A549 (cell line): ENCODE measurements around the gene LMAN1L. TPM values are rescaled to one million over a fixed set of nuclear protein-coding genes. Genes with fewer than 3 reads are reported as not detected.
"Not testable (repeated sequence)": the region's sequence is repeated elsewhere in the genome, so short reads cannot be mapped to it uniquely, and the experiment has no call there.

Experiments
- ATAC-seq, 2 experiments: fragments of 200-7000 bp in 1 of 2; fragments of >200 bp in 1 of 2; cut with Nextera tagmentation in 1 of 2; cut with Tn5 transposase in 1 of 2; 3 replicates each; pipeline versions ENCODE4 v1.8.0 to v1.9.1; 2018 to 2020; ENCODE audit warnings: mild to moderate bottlenecking in 1 of 2, moderate library complexity in 1 of 2
- CTCF ChIA-PET: fragments of 300-600 bp; sonication (Branson Sonifier 250); formaldehyde crosslinking; extraction: SDS; loops from one replicate; lab custom pipeline; 2021; ENCODE audit warnings: antibody characterized with exemption, inconsistent platforms; lab: Yijun Ruan, JAX
- POLR2A ChIA-PET: fragments of 350-600 bp; formaldehyde crosslinking; extraction: SDS; loops from one replicate; lab custom pipeline; 2021; ENCODE audit warnings: antibody characterized with exemption, inconsistent platforms; lab: Yijun Ruan, JAX
- DNase-seq, 2 experiments: peaks; one replicate each; pipeline versions ENCODE4 v3.0.0 to v3.0.0-alpha.2; 2011 to 2016; ENCODE audit warnings: low read depth in 1 of 2, low spot score in 1 of 2
- FAIRE-seq: peaks from 2 replicates; lab custom pipeline; 2011; peaks lifted over from hg19 to GRCh38; lab: Jason Lieb, UNC
- H3K27ac ChIP-seq, 2 experiments: fragments of >200 bp; sonication (Bioruptor Twin); formaldehyde crosslinking; 3 replicates each; pipeline ENCODE4 v1.5.1; 2016 to 2017
- H3K4me1 ChIP-seq: fragments of >200 bp; sonication (Bioruptor Twin); formaldehyde crosslinking; 3 replicates; pipeline ENCODE4 v1.6.1; 2016
- H3K4me2 ChIP-seq: fragments of >200 bp; sonication (Bioruptor Twin); formaldehyde crosslinking; 3 replicates; pipeline ENCODE4 v1.6.1; 2016
- H3K4me3 ChIP-seq: fragments of >200 bp; sonication (Bioruptor Twin); formaldehyde crosslinking; 3 replicates; pipeline ENCODE4 v1.5.1; 2016
- H3K9me3 ChIP-seq: fragments of >200 bp; sonication (Bioruptor Twin); formaldehyde crosslinking; 3 replicates; pipeline ENCODE4 v1.6.1; 2016
- ATOH8 ChIP-seq: fragments of 250-450 bp; sonication (Bioruptor Pico); IDR thresholded peaks from 2 replicates; pipeline ENCODE4 v1.5.0; 2020; ENCODE audit warnings: low read depth, mild to moderate bottlenecking, moderate library complexity
- BCL3 ChIP-seq: fragments of >200 bp; sonication (Bioruptor Twin); formaldehyde crosslinking; IDR thresholded peaks from 3 replicates; pipeline ENCODE4 v1.6.1; 2016
- BHLHE40 ChIP-seq: IDR thresholded peaks from 2 replicates; pipeline ENCODE4 v1.6.1; 2012; ENCODE audit warnings: low read depth, low read length, inconsistent platforms
- CBX8 ChIP-seq: fragments of 200-600 bp; sonication (generic); IDR thresholded peaks from 2 replicates; pipeline ENCODE4 v1.6.1; 2016
- EHF ChIP-seq: fragments of 250-450 bp; sonication (Bioruptor Pico); IDR thresholded peaks from 2 replicates; pipeline ENCODE4 v1.5.0; 2020; ENCODE audit warnings: mild to moderate bottlenecking
- ELK1 ChIP-seq: fragments of 150-350 bp; IDR thresholded peaks from 2 replicates; pipeline ENCODE4 v1.6.1; 2014; ENCODE audit warnings: low read depth, mild to moderate bottlenecking, low read length
- FOSL2 ChIP-seq, 2 experiments: fragments of 450-650 bp in 1 of 2; fragments of >200 bp in 1 of 2; sonication (Bioruptor Twin) in 1 of 2; formaldehyde crosslinking; IDR thresholded peaks; 2 replicates each; pipeline versions ENCODE4 v1.5.0 to v1.6.1; 2016 to 2020; ENCODE audit warnings: mild to moderate bottlenecking in 1 of 2, moderate library complexity in 1 of 2
- FOXS1 ChIP-seq: fragments of 250-450 bp; sonication (Bioruptor Pico); IDR thresholded peaks from 2 replicates; pipeline ENCODE4 v1.5.0; 2020; ENCODE audit warnings: mild to moderate bottlenecking, moderate library complexity
- HDAC2 ChIP-seq: fragments of 200-600 bp; sonication (generic); IDR thresholded peaks from 2 replicates; pipeline ENCODE4 v1.6.1; 2016
- HEYL ChIP-seq: fragments of 250-450 bp; sonication (Bioruptor Pico); IDR thresholded peaks from 2 replicates; pipeline ENCODE4 v1.8.0; 2021; ENCODE audit warnings: mild to moderate bottlenecking, moderate library complexity
- HOXB13 ChIP-seq: fragments of 250-450 bp; sonication (Bioruptor Pico); IDR thresholded peaks from 2 replicates; pipeline ENCODE4 v1.5.0; 2020; ENCODE audit warnings: low read depth, mild to moderate bottlenecking, moderate library complexity
- HOXB5 ChIP-seq: fragments of 250-450 bp; sonication (Bioruptor Pico); IDR thresholded peaks from 2 replicates; pipeline ENCODE4 v1.5.0; 2020; ENCODE audit warnings: mild to moderate bottlenecking, moderate library complexity
- KDM5A ChIP-seq: fragments of 200-600 bp; sonication (generic); IDR thresholded peaks from 2 replicates; pipeline ENCODE4 v1.6.1; 2016; ENCODE audit warnings: antibody characterized with exemption, mild to moderate bottlenecking
- MAFK ChIP-seq: fragments of 450-650 bp; IDR thresholded peaks from 2 replicates; pipeline ENCODE4 v1.6.1; 2014; ENCODE audit not compliant: partially characterized antibody
- MAZ ChIP-seq: fragments of 150-350 bp; IDR thresholded peaks from 2 replicates; pipeline ENCODE4 v1.6.1; 2014; ENCODE audit warnings: antibody characterized with exemption, low read depth, low read length, borderline replicate concordance
- MYC ChIP-seq: IDR thresholded peaks from 2 replicates; pipeline ENCODE4 v1.6.1; 2012; ENCODE audit warnings: mild to moderate bottlenecking, inconsistent platforms, low read length, improper control_type of control experiment, borderline replicate concordance
- POLR2A ChIP-seq: IDR thresholded peaks from 2 replicates; pipeline ENCODE4 v1.6.1; 2012; ENCODE audit warnings: mild to moderate bottlenecking, low read length
- POLR2AphosphoS2 ChIP-seq: conservative IDR thresholded peaks from 2 replicates; pipeline ENCODE4 v1.6.1; 2012; ENCODE audit warnings: low read length, improper control_type of control experiment, inconsistent platforms
- RFX5 ChIP-seq: fragments of 450-650 bp; IDR thresholded peaks from 2 replicates; pipeline ENCODE4 v1.7.1; 2014; ENCODE audit warnings: antibody characterized with exemption, mild to moderate bottlenecking, moderate library complexity
- RNF2 ChIP-seq: fragments of 200-600 bp; sonication (generic); IDR thresholded peaks from 2 replicates; pipeline ENCODE4 v1.6.1; 2016; ENCODE audit warnings: low read depth, mild to moderate bottlenecking, antibody characterized with exemption, moderate library complexity, borderline replicate concordance
- SMC3 ChIP-seq: fragments of >200 bp; sonication (Bioruptor Twin); formaldehyde crosslinking; IDR thresholded peaks from 3 replicates; pipeline ENCODE4 v1.6.1; 2018; ENCODE audit warnings: inconsistent platforms
- SREBF2 ChIP-seq: fragments of 450-650 bp; IDR thresholded peaks from 2 replicates; pipeline ENCODE4 v1.6.1; 2014; ENCODE audit warnings: mild to moderate bottlenecking, moderate library complexity
- TP53 ChIP-seq: fragments of 250-450 bp; sonication (Bioruptor Pico); IDR thresholded peaks from 2 replicates; pipeline ENCODE4 v1.5.0; 2021; ENCODE audit warnings: mild to moderate bottlenecking, moderate library complexity
- USF2 ChIP-seq: fragments of 450-650 bp; IDR thresholded peaks from 2 replicates; pipeline ENCODE4 v1.6.1; 2014; ENCODE audit warnings: antibody characterized with exemption
- ZC3H11A ChIP-seq: fragments of 450-650 bp; IDR thresholded peaks from 2 replicates; pipeline ENCODE4 v1.6.1; 2014; ENCODE audit warnings: antibody characterized with exemption, mild to moderate bottlenecking
- WGBS: methylation state at CpG from one replicate; pipeline ENCODE4 v1.1.6; 2017; ENCODE audit errors: missing lambda C conversion rate; 5-methylcytosine and 5-hydroxymethylcytosine counted together
- polyA plus RNA-seq, 4 experiments: library from polyadenylated mRNA; depleted of rRNA in 3 of 4; stranded (reverse); fragments of >200 nt; fragmentation: RNase III in 1 of 4; extraction: RNeasy Plus Mini Kit Qiagen cat#74134 plus additional on column Dnase treatment in 1 of 4; gene quantifications; 2 replicates in 3 of 4; 3 replicates in 1 of 4; pipeline ENCODE4 v1.2.3, GENCODE V29; 2011 to 2017

LMAN1L gene
- polyA plus RNA-seq, 2 of the 4 experiments (the other 2 are of a cell fraction) = not detected

- H3K9me3 ChIP-seq = no peaks in the 10 kb centered on the region
- DNase-seq = no peak
- no peak for FAIRE-seq
- peaks cover 35% of the 10 kb centered on the region for H3K4me1 ChIP-seq
- WGBS = 90% methylated on average over 13 of the region's 13 CpGs
- H3K4me3 ChIP-seq = no peak overlapping the region
- ATAC-seq = no peak
- no peak overlapping the region for H3K27ac ChIP-seq
- CTCF ChIA-PET = interaction anchor here (5.2 to 66.7 kb wide), 4 partner anchors 5 to 151 kb away, joined by 24 to 1908 read pairs (median 1073); partner anchors contain the start of genes CPLX3, CSK, LMAN1L and ULK3
- H3K4me2 ChIP-seq = no peak overlapping the region
- no peak for TF ChIP-seq EHF (CRISPR knock-in tag)
- TF ChIP-seq BHLHE40 = no peak
- TF ChIP-seq BCL3 = no peak
- no peak for TF ChIP-seq ZC3H11A
- no peak for TF ChIP-seq SREBF2
- TF ChIP-seq MAZ = no peak
- TF ChIP-seq POLR2AphosphoS2 = no peak
- TF ChIP-seq FOSL2 (IDR thresholded peaks at IDR 0.05) = no peak
- TF ChIP-seq FOSL2 (CRISPR knock-in tag; IDR thresholded peaks at IDR 0.05) = no peak
- no peak for TF ChIP-seq MAFK
- TF ChIP-seq TP53 (CRISPR knock-in tag) = no peak
- TF ChIP-seq MYC = no peak
- TF ChIP-seq RNF2 = no peak
- no peak for TF ChIP-seq HDAC2
- TF ChIP-seq SMC3 = no peak
- TF ChIP-seq HEYL (CRISPR knock-in tag) = no peak
- TF ChIP-seq, all 56 proteins: peak for 0
- POLR2A ChIA-PET = no interaction called here
These were observed 27.2 kb upstream of the LMAN1L start for GRCh38 chr15:74785194-74786032.

- ATAC-seq, H3K27ac ChIP-seq, H3K4me2 ChIP-seq, H3K4me3 ChIP-seq, DNase-seq, H3K9me3 ChIP-seq, FAIRE-seq, POLR2A ChIA-PET: not testable (repeated sequence)
- WGBS = 95% methylated on average over 11 of the region's 12 CpGs
- CTCF ChIA-PET = interaction anchor here (0.6 to 66.7 kb wide), 5 partner anchors 5 to 1047 kb away, joined by 3 to 1908 read pairs (median 24); partner anchors contain the start of genes CPLX3, CSK, LMAN1L and ULK3
- peaks cover 36% of the 10 kb centered on the region for H3K4me1 ChIP-seq
These were observed 26.6 kb upstream of the LMAN1L start for GRCh38 chr15:74786081-74786480.

GRCh38 chr15:74786551-74787165 lies 26.0 kb upstream of the LMAN1L start:
- ATAC-seq (no peak), FAIRE-seq (no peak), DNase-seq (no peak)
- H3K4me2 ChIP-seq = no peak overlapping the region
- no peaks in the 10 kb centered on the region for H3K9me3 ChIP-seq
- ChIA-PET POLR2A (no interaction called here), CTCF (interaction anchor here (0.6 to 66.7 kb wide), 7 partner anchors 4 to 1047 kb away, joined by 3 to 1908 read pairs (median 5); partner anchors contain the start of genes CPLX3, CSK, LMAN1L and ULK3)
- H3K4me1 ChIP-seq = peaks cover 31% of the 10 kb centered on the region
- 85% methylated on average over 5 of the region's 7 CpGs for WGBS
- H3K27ac ChIP-seq = no peak overlapping the region
- no peak overlapping the region for H3K4me3 ChIP-seq
- TF ChIP-seq ELK1 (no peak), BHLHE40 (no peak), EHF (CRISPR knock-in tag) (no peak), FOXS1 (no peak), KDM5A (no peak), ATOH8 (CRISPR knock-in tag) (no peak), POLR2A (no peak), HOXB5 (CRISPR knock-in tag) (no peak), RFX5 (no peak), CBX8 (no peak), HOXB13 (no peak), USF2 (no peak)
